Germinal center (tissue), 1 donor: ENCODE data around the gene PNMA8C.
"Not testable (repeated sequence)": the region's sequence is repeated elsewhere in the genome, so short reads cannot be mapped to it uniquely, and the experiment has no call there.

ENCODE experiments used
- DNase-seq: peaks from one replicate; pipeline ENCODE4 v3.0.0; 2012; ENCODE audit warnings: mixed read lengths, low spot score

PNMA8C gene

DNA sequence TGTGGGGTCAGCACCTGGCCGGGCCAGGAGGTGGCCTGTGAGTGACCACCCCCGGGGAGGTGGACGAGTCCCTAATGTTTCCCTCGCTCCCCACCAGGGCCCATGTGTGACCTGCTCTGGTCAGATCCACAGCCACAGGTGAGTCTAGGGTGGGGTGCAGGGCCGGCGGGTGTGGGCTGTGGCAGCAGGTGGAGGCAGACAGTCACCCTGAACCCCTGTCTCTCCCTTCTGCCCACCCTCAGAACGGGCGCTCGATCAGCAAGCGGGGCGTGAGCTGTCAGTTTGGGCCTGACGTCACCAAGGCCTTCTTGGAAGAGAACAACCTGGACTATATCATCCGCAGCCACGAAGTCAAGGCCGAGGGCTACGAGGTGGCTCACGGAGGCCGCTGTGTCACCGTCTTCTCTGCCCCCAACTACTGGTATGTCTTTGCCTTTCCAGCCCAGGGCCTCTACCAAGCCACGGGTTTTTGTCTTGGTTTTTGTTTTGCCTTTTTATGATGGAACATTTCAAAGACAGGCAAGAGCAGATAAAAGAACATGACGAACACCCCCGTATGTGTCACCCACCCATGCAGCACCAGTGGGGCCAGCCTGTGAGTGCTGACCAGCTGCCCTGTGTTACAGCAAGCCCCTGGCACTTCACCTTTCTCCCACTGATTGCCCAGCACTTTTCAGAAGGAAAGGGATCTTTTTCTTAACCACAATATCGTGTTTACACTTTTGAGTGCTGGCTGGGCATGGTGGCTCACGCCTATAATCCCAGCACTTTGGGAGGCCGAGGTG is 40.2 kb downstream of the PNMA8C start:
- no peak for DNase-seq

DNA sequence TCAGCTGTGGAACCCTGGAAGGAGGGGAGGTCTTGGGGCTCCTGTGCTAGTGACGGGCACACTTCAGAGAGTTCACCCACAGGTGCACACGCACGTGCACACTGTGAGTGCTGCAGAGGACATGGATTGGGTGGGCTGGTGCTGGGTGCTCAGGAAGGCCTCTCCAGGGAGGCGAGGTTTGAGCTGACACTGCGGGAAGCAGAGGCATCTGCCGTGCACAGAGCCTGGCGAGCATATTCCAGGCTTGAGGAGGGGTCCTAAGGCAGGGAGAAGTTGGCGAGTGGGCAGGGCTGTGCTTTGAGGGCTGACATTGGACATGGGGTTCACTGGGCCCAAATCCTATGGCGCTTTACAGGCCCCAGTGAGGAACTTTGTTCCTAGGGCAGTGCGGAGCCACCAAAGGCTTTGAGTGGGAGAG is 41.0 kb downstream of the PNMA8C start:
- no peak for DNase-seq

DNA sequence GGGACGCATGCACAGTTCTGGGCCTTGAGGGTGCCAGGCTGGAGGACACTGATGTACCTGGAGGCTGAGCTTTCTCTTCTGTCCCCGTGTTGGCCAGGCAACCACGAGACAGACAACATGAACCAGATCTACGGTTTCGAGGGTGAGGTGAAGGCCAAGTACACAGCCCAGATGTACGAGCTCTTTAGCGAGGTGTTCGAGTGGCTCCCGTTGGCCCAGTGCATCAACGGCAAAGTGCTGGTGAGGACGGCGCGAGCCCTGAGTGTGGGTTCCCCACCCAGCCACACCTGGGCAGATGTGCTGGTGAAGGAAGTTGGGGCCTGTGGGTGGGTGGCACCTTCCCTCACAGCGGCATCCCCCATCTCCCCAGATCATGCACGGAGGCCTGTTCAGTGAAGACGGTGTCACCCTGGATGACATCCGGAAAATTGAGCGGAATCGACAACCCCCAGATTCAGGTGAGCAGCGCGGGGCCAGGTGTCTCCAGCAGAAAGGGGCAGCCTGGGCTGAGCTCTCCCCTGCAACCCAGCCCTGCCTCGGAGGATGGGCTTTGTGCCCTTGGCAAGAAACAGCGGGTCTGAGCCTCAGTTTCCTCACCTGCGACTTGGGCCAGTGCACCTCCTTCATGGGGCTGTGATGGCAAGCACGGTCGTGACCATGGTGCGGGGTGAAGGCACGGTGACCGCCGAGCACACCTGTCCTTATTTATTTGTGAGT is 41.6 kb downstream of the PNMA8C start:
- no peak for DNase-seq

DNA sequence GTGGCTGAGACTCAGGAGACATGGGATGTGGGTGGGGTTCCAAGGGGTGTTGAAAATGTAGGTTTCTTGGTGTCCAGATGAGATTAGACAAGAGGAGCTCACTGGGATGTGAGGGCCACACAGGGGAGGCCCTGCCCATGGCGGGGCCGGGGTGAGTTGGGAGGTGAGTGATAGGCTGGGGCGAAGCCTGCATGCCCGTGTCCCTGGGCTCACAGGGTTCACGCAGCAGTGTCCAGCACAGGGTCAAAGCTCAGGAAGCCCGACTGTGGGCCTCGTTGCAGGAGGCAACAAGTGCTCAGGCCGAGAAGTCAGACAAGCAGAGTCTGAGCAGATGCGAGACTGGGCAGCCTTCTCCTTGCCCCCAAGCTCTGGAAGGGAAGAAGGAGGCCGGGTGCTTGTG is 42.6 kb downstream of the PNMA8C start:
- DNase-seq: no peak

DNA sequence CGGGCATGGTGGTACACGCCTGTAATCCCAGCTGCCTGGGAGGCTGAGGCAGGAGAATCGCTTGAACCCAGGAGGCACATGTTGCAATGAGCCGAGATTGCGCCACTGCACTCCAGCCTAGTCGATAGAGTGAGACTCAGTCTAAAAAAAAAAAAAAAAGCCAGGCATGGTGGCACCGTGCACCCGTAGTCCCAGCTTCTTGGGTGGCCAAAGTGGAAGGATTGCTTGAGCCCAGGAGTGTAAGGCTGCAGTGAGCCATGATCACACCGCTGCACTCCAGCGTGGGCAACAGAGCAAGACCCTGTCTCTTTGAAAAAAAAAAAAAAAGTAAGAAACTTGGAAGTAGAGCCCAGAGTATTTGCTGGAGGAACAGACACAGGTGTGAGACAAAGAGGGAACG is 43.1 kb downstream of the PNMA8C start:
- no peak for DNase-seq

DNA sequence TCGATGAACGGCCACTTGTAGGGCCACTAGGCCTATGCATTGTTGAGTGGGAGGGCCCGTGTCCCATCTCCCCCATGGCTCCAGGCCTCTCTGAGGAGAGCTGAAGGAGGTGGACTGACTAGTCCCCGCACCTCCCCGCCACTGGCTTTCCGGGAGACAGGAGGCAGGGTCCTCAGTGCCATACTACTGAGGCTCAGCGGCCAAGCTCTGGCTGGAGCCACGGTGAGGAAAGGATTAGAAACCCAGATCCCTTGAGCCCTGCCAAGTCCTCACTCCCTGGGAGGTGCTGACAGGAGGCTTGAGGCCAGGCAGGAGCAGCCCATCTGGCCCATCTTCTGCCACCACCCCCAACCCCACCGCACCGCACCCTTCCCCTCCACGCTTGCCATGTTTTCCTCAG is 44.3 kb downstream of the PNMA8C start:
- no peak for DNase-seq

DNA sequence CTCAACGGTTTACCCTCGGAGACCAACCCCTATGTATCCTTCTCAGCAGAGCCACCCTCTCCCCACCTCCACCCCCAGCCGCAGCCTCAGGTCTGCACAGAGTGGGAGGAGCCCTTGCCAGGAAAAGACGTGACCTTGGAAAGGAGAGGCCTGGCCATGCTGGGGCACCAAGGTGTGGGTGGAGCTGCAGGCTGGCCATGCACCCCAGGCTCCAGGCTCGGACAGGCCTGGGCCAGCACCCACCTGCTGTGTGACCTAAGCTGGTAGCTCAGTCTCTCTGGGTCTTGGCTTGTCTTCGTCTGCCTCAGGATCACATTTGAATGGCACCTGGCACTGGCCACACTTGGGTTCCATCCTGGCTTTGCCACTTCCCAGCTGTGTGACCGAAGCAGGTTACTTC is 44.9 kb downstream of the PNMA8C start:
- no peak for DNase-seq

DNA sequence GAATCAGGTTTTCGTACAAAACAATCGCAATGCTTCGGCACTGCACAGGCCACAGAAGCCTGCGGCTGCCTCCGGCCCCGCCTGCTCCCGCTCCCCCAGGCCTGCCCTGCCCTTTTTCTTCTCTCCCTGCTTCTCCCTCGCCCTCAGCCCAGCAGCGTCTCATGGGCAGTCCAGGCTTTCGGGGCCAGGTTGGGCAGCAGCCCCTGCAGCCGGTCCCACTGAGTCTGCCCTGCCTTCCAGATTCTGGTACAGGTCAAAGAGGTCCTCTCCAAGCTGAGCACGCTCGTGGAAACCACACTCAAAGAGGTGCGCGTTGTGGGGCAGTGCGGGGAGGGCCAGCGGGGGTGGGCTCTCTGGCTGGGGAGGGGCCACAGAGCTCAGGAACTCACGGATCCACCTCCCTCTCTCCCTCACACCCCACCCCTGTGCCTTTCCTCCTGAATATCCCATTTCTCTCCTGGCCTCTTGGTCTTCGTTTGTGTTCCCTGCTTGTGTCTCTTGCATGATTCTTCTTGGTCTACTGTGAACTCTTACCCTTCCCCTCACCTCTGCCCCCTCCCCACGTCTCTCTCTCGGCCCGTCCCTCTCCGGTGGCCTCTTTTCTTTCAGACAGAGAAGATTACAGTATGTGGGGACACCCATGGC is 45.4 kb downstream of the PNMA8C start:
- no peak for DNase-seq

DNA sequence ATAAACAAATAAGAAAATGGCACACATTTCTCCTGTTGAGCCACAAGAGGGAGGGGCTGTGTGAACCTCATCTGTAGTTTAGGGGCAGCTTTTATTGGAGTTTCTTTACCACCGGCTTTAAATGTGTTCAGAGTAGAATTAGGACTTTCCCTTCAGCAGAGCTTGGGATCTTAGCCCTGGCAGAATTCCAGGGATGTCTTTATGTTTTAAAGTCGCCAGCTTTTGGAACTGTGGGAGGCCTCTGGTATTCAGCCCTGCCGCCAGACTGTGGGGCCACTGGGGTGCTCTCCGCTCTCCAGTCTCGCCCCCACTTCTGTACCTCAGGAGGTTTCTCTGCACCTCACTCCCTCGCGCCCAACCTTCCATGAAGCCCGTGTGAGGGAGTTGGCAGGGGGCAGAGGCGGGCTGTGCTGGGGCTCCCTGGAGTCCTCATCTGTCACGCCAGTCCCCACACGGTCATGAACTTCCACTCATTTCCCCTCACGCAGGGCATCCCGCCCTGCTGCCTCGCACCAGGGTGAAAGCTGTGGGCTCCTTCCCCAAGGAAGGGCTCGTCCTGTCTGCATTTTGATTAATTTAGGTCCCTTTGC is 46.9 kb downstream of the PNMA8C start:
- DNase-seq: no peak

DNA sequence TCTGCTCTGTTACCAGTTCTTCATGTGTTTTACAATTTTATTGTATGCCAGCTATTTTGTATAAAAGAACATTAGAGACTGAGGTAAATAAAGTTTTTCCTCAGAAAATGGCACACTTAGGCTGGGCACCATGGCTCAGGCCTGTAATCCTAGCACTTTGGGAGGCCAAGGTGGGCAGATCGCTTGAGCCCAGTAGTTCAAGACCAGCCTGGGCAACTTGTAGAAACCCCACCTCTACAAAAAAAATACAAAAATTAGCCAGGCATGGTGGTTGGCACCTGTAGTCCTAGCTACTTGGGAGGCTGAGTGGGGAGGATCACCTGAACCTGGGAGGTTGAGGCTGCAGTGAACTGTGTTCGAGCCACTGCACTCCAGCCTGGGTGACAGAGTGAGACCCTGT is 47.4 kb downstream of the PNMA8C start:
- DNase-seq: no peak

DNA sequence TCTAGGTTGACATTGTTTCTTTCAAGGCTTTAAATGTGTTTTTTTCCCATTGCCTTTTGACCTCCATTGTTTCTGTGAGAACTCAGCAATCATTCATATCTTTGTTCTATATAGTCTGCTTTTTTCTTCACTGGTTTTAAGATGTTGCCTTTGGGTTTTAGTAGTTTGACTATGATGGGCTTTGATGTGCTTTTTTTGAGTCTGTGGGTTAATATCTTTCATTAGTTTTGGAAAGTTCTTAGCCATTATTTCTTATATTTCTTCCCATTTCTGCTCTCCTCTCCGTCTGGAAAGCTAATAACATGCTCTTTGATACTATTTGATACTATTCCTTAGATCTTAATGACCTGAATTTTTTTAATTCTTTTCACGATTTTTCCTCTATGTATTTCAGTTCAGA is 48.0 kb downstream of the PNMA8C start:
- DNase-seq: no peak

DNA sequence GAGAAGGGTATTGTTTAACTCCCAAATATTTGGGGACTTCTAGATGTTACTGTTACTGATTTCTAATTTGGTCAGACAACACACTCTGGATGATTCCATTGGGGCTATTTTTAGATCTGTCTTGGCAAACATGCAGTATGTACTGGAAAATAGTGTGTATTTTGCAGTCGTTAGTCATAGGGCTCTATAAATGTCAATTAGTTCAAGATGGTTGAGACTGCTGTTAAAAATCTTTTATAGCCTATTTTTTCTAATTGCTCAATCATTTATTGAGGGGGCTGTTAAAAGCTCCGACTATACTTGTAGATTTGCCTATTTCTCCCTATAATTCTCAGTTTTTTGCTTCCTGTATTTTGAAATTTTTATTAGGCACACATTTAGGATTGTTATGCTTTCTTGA is 50.5 kb downstream of the PNMA8C start:
- DNase-seq: no peak

DNA sequence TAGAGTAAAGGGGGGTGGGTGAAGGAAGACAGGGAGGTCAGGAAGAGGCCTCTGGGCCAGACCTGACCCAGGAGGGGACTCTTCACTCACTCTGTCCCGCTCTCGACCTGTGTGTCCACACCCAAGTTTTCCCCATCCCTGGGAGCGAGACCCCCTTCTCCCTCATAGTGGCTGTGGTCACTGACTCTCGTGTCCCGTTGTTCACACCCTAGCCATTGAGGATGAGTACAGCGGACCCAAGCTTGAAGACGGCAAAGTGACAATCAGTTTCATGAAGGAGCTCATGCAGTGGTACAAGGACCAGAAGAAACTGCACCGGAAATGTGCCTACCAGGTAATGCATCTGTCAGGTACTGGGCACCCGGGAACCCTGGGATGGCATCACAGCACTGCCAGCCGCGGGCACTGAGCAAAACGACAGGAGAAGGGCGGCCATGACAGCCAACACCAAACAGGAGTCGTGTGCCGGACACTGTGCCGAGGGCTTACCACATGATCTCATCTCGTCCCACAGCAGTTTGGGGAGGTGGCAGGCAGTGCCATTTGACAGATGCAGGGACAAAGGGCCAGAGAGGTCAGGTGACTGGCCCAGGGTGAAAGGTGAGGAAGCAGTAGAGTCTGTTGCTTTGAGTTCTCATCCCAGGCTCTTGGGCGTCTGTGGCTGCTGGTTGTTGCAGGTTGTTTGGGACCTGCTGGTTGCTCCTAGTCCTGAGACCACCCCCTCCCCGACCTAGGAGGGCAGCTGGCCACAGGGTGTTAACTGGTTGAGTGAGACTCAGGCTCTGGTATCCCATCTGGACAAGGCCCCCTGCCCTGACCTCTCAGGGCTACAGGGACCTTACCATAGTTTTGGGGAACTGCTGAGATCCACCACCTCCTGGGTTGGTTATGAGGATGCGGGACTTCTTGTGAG is 52.2 kb downstream of the PNMA8C start:
- DNase-seq: no peak

DNA sequence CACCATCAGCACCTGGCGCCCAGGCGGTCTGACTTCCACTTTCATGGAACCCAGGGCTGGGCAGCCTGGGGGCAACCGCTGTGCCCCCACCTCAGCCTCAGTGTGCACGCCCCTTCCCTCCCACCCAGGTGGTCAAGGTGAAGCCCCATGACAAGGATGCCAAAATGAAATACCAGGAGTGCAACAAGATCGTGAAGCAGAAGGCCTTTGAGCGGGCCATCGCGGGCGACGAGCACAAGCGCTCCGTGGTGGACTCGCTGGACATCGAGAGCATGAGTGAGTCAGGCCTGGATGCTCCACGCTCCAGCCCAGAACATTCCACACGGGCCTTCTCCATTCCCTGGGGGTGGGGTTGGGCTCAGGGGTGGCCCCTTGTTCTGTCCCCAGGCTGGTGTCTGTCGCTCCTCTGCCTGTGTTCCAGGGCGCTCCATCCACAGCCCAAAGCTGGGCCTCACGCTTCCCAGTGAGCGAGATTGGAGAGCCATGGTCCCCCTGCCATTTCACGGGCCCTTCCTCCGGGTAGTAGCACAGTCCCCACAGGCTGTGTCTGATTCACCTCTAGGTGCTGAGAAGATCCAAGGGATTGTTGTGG is 53.2 kb downstream of the PNMA8C start:
- not testable (repeated sequence) for DNase-seq
